ENCODE measurements around the gene SLC16A10. TPM values are rescaled to one million over a fixed set of nuclear protein-coding genes. Genes with fewer than 3 reads are reported as not detected.

Gene SLC16A10
- total RNA-seq, 4 donors from 2014 or later: 1.5 to 8.9 (median 4.2) TPM

- Histone ChIP-seq H3K36me3 (no peaks in the 10 kb centered on the region), H3K27me3 (no peaks in the 10 kb centered on the region), H3K4me1 (no peaks in the 10 kb centered on the region), H3K4me3 (no peak overlapping the region), H3K9me3 (no peaks in the 10 kb centered on the region), H3K27ac (no peak overlapping the region)
- no peak for DNase-seq
- in situ Hi-C loops (cut with MboI; ENCODE audit: low pct_ligation_motif_present in 1 of 4, low pct_unique_long_range_greater_than_20kb in 1 of 4, low sequenced_read_pairs in 3 of 4): no loop called here
- intact Hi-C loops (cut with DNase I; ENCODE audit: low total_unique reads): no loop called here
- 75 to 88% methylated on average over 5 to 6 of the region's 6 CpGs for WGBS, 2 donors (ENCODE audit: low coverage in 1 of 2)
- TF ChIP-seq CTCF (IDR thresholded peaks at IDR 0.05) (no peak), POLR2A (IDR thresholded peaks at IDR 0.05) (no peak)
Observed at GRCh38 chr6:111171577-111172400, 84.5 kb downstream of the SLC16A10 start.

GRCh38 chr6:111172563-111172962 lies 85.3 kb downstream of the SLC16A10 start:
- no peak for DNase-seq
- TF ChIP-seq POLR2AphosphoS5 (IDR thresholded peaks at IDR 0.05) (no peak), CTCF (IDR thresholded peaks at IDR 0.05) (no peak), EP300 (IDR thresholded peaks at IDR 0.05; ENCODE audit: low read depth) (no peak), POLR2A (IDR thresholded peaks at IDR 0.05) (no peak)
- Histone ChIP-seq H3K4me1 (no peaks in the 10 kb centered on the region), H3K4me3 (no peak overlapping the region), H3K27me3 (no peaks in the 10 kb centered on the region), H3K36me3 (no peaks in the 10 kb centered on the region), H3K27ac (no peak overlapping the region), H3K9me3 (no peaks in the 10 kb centered on the region)
- 81 to 84% methylated on average over 4 of the region's 4 CpGs for WGBS, 2 donors (ENCODE audit: low coverage in 1 of 2)
- in situ Hi-C loops (cut with MboI; ENCODE audit: low pct_ligation_motif_present in 1 of 4, low pct_unique_long_range_greater_than_20kb in 1 of 4, low sequenced_read_pairs in 3 of 4) (no loop called here), intact Hi-C loops (cut with DNase I; ENCODE audit: low total_unique reads) (no loop called here)

GRCh38 chr6:111173341-111173740 lies 86.0 kb downstream of the SLC16A10 start:
- in situ Hi-C loops (cut with MboI; ENCODE audit: low pct_ligation_motif_present in 1 of 4, low pct_unique_long_range_greater_than_20kb in 1 of 4, low sequenced_read_pairs in 3 of 4) (no loop called here), intact Hi-C loops (cut with DNase I; ENCODE audit: low total_unique reads) (no loop called here)
- TF ChIP-seq CTCF (IDR thresholded peaks at IDR 0.05) (no peak), POLR2A (IDR thresholded peaks at IDR 0.05) (no peak), EP300 (IDR thresholded peaks at IDR 0.05; ENCODE audit: low read depth) (no peak), POLR2AphosphoS5 (IDR thresholded peaks at IDR 0.05) (no peak)
- Histone ChIP-seq H3K4me3 (no peak overlapping the region), H3K27me3 (no peaks in the 10 kb centered on the region), H3K9me3 (no peaks in the 10 kb centered on the region), H3K36me3 (no peaks in the 10 kb centered on the region), H3K27ac (no peak overlapping the region), H3K4me1 (no peaks in the 10 kb centered on the region)
- no peak for DNase-seq
- 88 to 100% methylated on average over 1 to 2 of the region's 2 CpGs for WGBS, 2 donors (ENCODE audit: low coverage in 1 of 2)

- H3K27ac ChIP-seq: no peak overlapping the region
- in situ Hi-C loops (cut with MboI; ENCODE audit: low pct_ligation_motif_present in 1 of 4, low pct_unique_long_range_greater_than_20kb in 1 of 4, low sequenced_read_pairs in 3 of 4): no loop called here
- H3K36me3 ChIP-seq: no peaks in the 10 kb centered on the region
- no peak for DNase-seq
- H3K27me3 ChIP-seq: no peaks in the 10 kb centered on the region
- H3K4me3 ChIP-seq: no peak overlapping the region
- intact Hi-C loops (cut with DNase I; ENCODE audit: low total_unique reads): no loop called here
- 46 to 66% methylated on average over 2 to 3 of the region's 3 CpGs for whole genome bisulfite sequencing, 2 donors (ENCODE audit: low coverage in 1 of 2)
- TF ChIP-seq POLR2AphosphoS5 (IDR thresholded peaks at IDR 0.05) (no peak), POLR2A (IDR thresholded peaks at IDR 0.05) (no peak), EP300 (IDR thresholded peaks at IDR 0.05; ENCODE audit: low read depth) (no peak), CTCF (IDR thresholded peaks at IDR 0.05) (no peak)
- no peaks in the 10 kb centered on the region for H3K9me3 ChIP-seq
- no peaks in the 10 kb centered on the region for H3K4me1 ChIP-seq
Observed at GRCh38 chr6:111173946-111174345, 86.6 kb downstream of the SLC16A10 start.
